Thyroid gland (tissue), 4 donors: ENCODE results near the gene TGM2. TPM values are rescaled to one million over a fixed set of nuclear protein-coding genes. Genes with fewer than 3 reads are reported as not detected.

Source experiments
- DNase-seq, 2 donors: peaks; one replicate each; pipeline ENCODE4 v3.0.0-alpha.2; 2019
- H3K27ac ChIP-seq, 3 donors: fragments of 200-600 bp; sonication (generic); 1 replicate in 2 of 3; 2 replicates in 1 of 3; pipeline ENCODE4 v1.5.1; 2016 to 2019; ENCODE audit warnings: mild to moderate bottlenecking in 1 of 3, moderate library complexity in 1 of 3
- H3K27me3 ChIP-seq: fragments of 200-600 bp; sonication (generic); one replicate; pipeline ENCODE4 v1.5.1; 2019
- H3K36me3 ChIP-seq, 2 donors: fragments of 200-600 bp; sonication (generic); one replicate each; pipeline ENCODE4 v1.5.1; 2016 to 2019
- H3K4me1 ChIP-seq, 2 donors: fragments of 200-600 bp; sonication (generic); one replicate each; pipeline ENCODE4 v1.5.1; 2017 to 2019
- H3K4me3 ChIP-seq, 3 donors: fragments of 200-600 bp; sonication (generic); replicated peaks in 1 of 3; 1 replicate in 2 of 3; 2 replicates in 1 of 3; pipeline ENCODE4 v1.5.1; 2016; ENCODE audit warnings: mild to moderate bottlenecking in 1 of 3
- H3K9me3 ChIP-seq: fragments of 200-600 bp; sonication (generic); one replicate; pipeline ENCODE4 v1.5.1; 2017
- CTCF ChIP-seq, 6 experiments: fragments of 200-600 bp in 3 of 6; fragments of 450-650 bp in 3 of 6; sonication (generic) in 3 of 6; IDR thresholded peaks; one replicate each; pipeline ENCODE4 v1.5.1; 2016 to 2019; ENCODE audit warnings: antibody characterized with exemption in 6 of 6, mild to moderate bottlenecking in 2 of 6, inconsistent platforms in 1 of 6, moderate library complexity in 1 of 6
- POLR2A ChIP-seq, 2 donors: fragments of 450-650 bp; IDR thresholded peaks; one replicate each; pipeline ENCODE4 v1.6.1; 2017; ENCODE audit warnings: antibody characterized with exemption in 2 of 2, mild to moderate bottlenecking in 2 of 2, moderate library complexity in 1 of 2
- WGBS, 2 donors: methylation state at CpG; one replicate each; pipeline ENCODE4 v1.1.5; 2017; 5-methylcytosine and 5-hydroxymethylcytosine counted together
- intact Hi-C: fragments of 100-400 bp; cut with DNase I; formaldehyde crosslinking; loops from one replicate; pipeline ENCODE4 v1.15.1; 2023
- total RNA-seq, 4 donors: library from RNA; depleted of rRNA; stranded (reverse); fragments of >200 nt; gene quantifications; one replicate each; pipeline ENCODE4 v1.2.3, GENCODE V29; 2016

The TGM2 gene
- total RNA-seq, 4 donors from 2014 or later, result 16.9 to 133 (median 18.4) TPM

GRCh38 chr20:38208523-38208922, 43.5 kb upstream of the TGM2 start:
- 90 to 91% methylated on average over 3 of the region's 3 CpGs for WGBS, 2 donors
- Histone ChIP-seq H3K9me3 (no peaks in the 10 kb centered on the region), H3K36me3 (no peaks in the 10 kb centered on the region), H3K27ac (no peak overlapping the region), H3K27me3 (no peaks in the 10 kb centered on the region), H3K4me3 (no peak overlapping the region), H3K4me1 (no peaks in the 10 kb centered on the region)
- no peak for TF ChIP-seq CTCF (IDR thresholded peaks at IDR 0.05)
- no peak for TF ChIP-seq POLR2A (IDR thresholded peaks at IDR 0.05)
- intact Hi-C loops, result no loop called here
- no peak for DNase-seq

GRCh38 chr20:38208088-38208487, 43.0 kb upstream of the TGM2 start:
- TF ChIP-seq POLR2A (IDR thresholded peaks at IDR 0.05), result no peak
- TF ChIP-seq CTCF (IDR thresholded peaks at IDR 0.05), result no peak
- DNase-seq, result no peak
- Histone ChIP-seq H3K36me3 (no peaks in the 10 kb centered on the region), H3K9me3 (no peaks in the 10 kb centered on the region), H3K27ac (no peak overlapping the region), H3K27me3 (no peaks in the 10 kb centered on the region), H3K4me1 (no peaks in the 10 kb centered on the region), H3K4me3 (no peak overlapping the region)
- intact Hi-C loops, result no loop called here
- WGBS, 2 donors, result 56 to 57% methylated on average over 1 of the region's 1 CpG

- intact Hi-C loops, result no loop called here
These were observed 42.6 kb upstream of the TGM2 start for GRCh38 chr20:38207621-38208020.

GRCh38 chr20:38205001-38205400, 39.9 kb upstream of the TGM2 start:
- H3K9me3 ChIP-seq, result no peaks in the 10 kb centered on the region
- no peak overlapping the region for H3K4me3 ChIP-seq
- WGBS, 2 donors, result 75 to 81% methylated on average over 3 of the region's 3 CpGs
- intact Hi-C loops, result no loop called here
- no peaks in the 10 kb centered on the region for H3K36me3 ChIP-seq
- no peaks in the 10 kb centered on the region for H3K27me3 ChIP-seq
- TF ChIP-seq POLR2A (IDR thresholded peaks at IDR 0.05), result no peak
- no peak for TF ChIP-seq CTCF (IDR thresholded peaks at IDR 0.05)
- H3K4me1 ChIP-seq, result no peaks in the 10 kb centered on the region
- H3K27ac ChIP-seq, result no peak overlapping the region
- DNase-seq, result no peak

More at GRCh38 chr20:38207621-38208020, 42.6 kb upstream of the TGM2 start:
- H3K4me1 ChIP-seq, result no peaks in the 10 kb centered on the region
- no peaks in the 10 kb centered on the region for H3K27me3 ChIP-seq
- no peak for TF ChIP-seq POLR2A (IDR thresholded peaks at IDR 0.05)
- TF ChIP-seq CTCF (IDR thresholded peaks at IDR 0.05), result no peak
- H3K9me3 ChIP-seq, result no peaks in the 10 kb centered on the region
- no peak for DNase-seq
- 94 to 95% methylated on average over 2 of the region's 2 CpGs for WGBS, 2 donors
- H3K4me3 ChIP-seq, result no peak overlapping the region
- no peak overlapping the region for H3K27ac ChIP-seq
- H3K36me3 ChIP-seq, result no peaks in the 10 kb centered on the region

- no peaks in the 10 kb centered on the region for H3K9me3 ChIP-seq
- intact Hi-C loops, result no loop called here
- 84 to 87% methylated on average over 2 of the region's 2 CpGs for WGBS, 2 donors
These were observed 38.9 kb upstream of the TGM2 start for GRCh38 chr20:38203981-38204357.

More at GRCh38 chr20:38203981-38204357, 38.9 kb upstream of the TGM2 start:
- no peak overlapping the region for H3K27ac ChIP-seq
- no peaks in the 10 kb centered on the region for H3K4me1 ChIP-seq
- TF ChIP-seq CTCF (IDR thresholded peaks at IDR 0.05) (no peak), POLR2A (IDR thresholded peaks at IDR 0.05) (no peak)
- no peak overlapping the region for H3K4me3 ChIP-seq
- H3K27me3 ChIP-seq, result no peaks in the 10 kb centered on the region
- H3K36me3 ChIP-seq, result no peaks in the 10 kb centered on the region
- no peak for DNase-seq
